ENCODE data around the gene TIMM44. TPM values are rescaled to one million over a fixed set of nuclear protein-coding genes. Genes with fewer than 3 reads are reported as not detected.

The TIMM44 gene
- total and polyA plus RNA-seq, 7 donors: 33.0 to 80.1 (median 72.4) TPM

DNA sequence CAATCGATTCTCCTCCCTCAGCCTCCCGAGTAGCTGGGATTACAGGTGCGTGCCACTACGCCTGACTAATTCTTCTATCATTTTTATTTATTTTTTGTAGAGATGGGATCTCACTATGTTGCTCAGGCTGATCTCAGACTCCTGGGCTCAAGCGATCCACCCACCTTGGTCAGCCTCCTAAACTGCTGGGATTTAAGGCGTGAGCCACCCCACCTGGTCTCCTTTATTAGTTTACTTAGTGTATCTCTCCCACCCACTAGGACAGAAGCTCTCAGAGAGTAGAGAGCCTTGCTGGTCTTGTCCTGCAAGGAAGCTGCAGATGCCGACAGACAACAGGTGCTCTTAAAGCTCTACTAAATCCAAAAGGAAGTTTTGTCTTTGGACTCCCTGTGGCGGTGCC lies 57.6 kb downstream of the TIMM44 start:
- intact Hi-C loops (cut with DNase I): no loop called here
- H3K27me3 ChIP-seq: peaks cover 13 to 31% (median 15%) of the 10 kb centered on the region in 3 donors
- TF ChIP-seq POLR2A (IDR thresholded peaks at IDR 0.05) (no peak), POLR2AphosphoS5 (IDR thresholded peaks at IDR 0.05) (no peak), EP300 (IDR thresholded peaks at IDR 0.05) (no peak)
- TF ChIP-seq, protein P1, sequence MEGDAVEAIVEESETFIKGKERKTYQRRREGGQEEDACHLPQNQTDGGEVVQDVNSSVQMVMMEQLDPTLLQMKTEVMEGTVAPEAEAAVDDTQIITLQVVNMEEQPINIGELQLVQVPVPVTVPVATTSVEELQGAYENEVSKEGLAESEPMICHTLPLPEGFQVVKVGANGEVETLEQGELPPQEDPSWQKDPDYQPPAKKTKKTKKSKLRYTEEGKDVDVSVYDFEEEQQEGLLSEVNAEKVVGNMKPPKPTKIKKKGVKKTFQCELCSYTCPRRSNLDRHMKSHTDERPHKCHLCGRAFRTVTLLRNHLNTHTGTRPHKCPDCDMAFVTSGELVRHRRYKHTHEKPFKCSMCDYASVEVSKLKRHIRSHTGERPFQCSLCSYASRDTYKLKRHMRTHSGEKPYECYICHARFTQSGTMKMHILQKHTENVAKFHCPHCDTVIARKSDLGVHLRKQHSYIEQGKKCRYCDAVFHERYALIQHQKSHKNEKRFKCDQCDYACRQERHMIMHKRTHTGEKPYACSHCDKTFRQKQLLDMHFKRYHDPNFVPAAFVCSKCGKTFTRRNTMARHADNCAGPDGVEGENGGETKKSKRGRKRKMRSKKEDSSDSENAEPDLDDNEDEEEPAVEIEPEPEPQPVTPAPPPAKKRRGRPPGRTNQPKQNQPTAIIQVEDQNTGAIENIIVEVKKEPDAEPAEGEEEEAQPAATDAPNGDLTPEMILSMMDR (IDR thresholded peaks at IDR 0.05): no peak
- no peaks in the 10 kb centered on the region for H3K36me3 ChIP-seq
- peaks cover 0 to 8% (median 6%) of the 10 kb centered on the region in 4 donors for H3K4me1 ChIP-seq
- no peak for DNase-seq
- no peak overlapping the region for H3K27ac ChIP-seq
- no peak overlapping the region for H3K4me3 ChIP-seq
- H3K9me3 ChIP-seq: no peaks in the 10 kb centered on the region
- WGBS, 2 donors: 48 to 79% methylated on average over 8 of the region's 8 CpGs

DNA sequence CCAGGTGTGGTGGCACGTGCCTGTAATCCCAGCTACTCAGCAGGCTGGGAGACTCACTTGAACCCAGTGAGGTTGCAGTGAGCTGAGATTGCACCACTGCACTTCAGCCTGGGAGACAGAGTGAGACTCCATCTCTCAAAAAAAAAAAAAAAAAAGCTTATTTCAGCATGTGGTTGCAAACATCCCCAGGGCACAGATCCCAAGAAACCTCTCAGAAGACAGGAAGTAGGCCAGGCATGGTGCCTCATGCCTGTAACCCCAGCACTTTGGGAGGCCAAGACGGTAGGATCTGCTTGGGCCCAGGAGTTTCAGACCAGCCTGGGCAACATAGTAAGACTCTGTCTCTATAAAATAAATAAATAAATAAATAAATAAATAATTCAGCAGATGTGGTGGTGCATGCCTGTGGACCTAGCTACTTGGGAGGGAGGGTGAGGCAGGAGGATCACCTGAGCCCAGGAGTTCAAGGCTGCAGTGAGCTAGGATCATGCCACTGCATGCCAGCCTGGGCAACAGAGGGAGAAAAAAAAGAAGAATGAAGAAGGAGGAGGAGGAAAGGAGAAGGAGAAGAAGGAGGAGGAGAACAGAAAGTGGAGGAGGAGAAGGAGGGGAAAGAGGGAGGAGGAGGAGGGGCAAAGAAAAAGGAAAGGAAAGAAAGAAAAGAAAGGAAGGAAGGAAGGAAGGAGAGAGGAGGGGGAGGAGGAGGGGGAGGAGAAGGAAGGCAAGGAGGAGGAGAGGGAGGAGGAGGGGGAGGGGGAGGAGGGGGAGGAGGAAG lies 59.5 kb downstream of the TIMM44 start:
- TF ChIP-seq, protein P1 (IDR thresholded peaks at IDR 0.05): no peak
- TF ChIP-seq POLR2AphosphoS5 (IDR thresholded peaks at IDR 0.05) (no peak), EP300 (IDR thresholded peaks at IDR 0.05) (no peak), POLR2A (IDR thresholded peaks at IDR 0.05) (no peak)
- no peaks in the 10 kb centered on the region for H3K36me3 ChIP-seq
- peaks cover 0 to 8% (median 6%) of the 10 kb centered on the region in 4 donors for H3K4me1 ChIP-seq
- H3K27ac ChIP-seq: no peak overlapping the region
- 81 to 85% methylated on average over 2 of the region's 2 CpGs for WGBS, 2 donors
- H3K4me3 ChIP-seq: no peak overlapping the region
- no peaks in the 10 kb centered on the region for H3K9me3 ChIP-seq
- intact Hi-C loops (cut with DNase I): no loop called here
- no peak for DNase-seq
- peaks cover 13 to 18% (median 15%) of the 10 kb centered on the region in 3 donors for H3K27me3 ChIP-seq

DNA sequence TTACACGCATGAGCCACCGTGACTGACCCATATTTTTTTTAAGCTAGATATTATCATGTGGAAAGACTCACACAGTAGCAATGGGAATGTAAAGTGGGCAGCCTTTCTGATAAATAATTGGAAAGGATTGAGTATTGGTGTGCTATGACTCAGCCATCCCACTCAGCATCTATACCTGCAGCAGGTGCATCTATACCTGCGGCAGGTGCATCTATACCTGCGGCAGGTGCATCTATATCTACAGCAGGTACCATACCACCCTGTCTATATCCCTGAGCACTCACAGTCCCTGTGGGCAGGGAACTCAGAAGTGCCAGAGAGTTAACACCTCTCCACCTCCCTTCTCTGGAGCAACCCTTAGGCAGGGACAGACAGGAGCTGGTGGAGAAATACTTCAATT lies 60.4 kb downstream of the TIMM44 start:
- H3K27ac ChIP-seq: no peak overlapping the region
- WGBS, 2 donors: 81 to 91% methylated on average over 4 of the region's 4 CpGs
- no peak for DNase-seq

DNA sequence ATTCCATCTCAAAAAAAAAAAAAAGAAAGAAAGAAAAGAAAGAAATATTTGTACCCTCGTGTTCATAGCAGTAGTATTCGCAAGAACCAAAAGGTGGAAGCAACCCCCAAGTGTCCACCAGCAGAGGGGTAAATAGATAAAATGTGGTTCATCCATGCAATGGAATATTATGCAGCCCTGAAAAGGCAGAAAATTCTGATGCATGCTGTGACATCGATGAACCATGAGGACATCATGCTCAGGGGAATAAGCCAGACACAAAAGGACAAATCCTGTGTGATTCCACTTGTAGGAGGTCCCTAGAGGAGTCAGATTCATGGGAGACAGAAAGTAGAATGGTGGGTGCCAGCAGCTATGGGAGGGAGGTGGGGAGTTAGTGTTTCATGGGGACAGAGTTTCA lies 61.6 kb downstream of the TIMM44 start:
- intact Hi-C loops (cut with DNase I): no loop called here
- Histone ChIP-seq H3K27ac (no peak overlapping the region), H3K36me3 (no peaks in the 10 kb centered on the region), H3K4me1 (no peaks in the 10 kb centered on the region), H3K4me3 (no peak overlapping the region), H3K27me3 (no peaks in the 10 kb centered on the region), H3K9me3 (no peaks in the 10 kb centered on the region)
- no peak for TF ChIP-seq POLR2A (IDR thresholded peaks at IDR 0.05)
- no peak for TF ChIP-seq EP300 (IDR thresholded peaks at IDR 0.05)
- no peak for DNase-seq
- 93 to 97% methylated on average over 3 of the region's 3 CpGs for WGBS, 2 donors

More for the DNA sequence above, 60.4 kb downstream of the TIMM44 start:
- no peaks in the 10 kb centered on the region for H3K9me3 ChIP-seq
- intact Hi-C loops (cut with DNase I): no loop called here
- peaks cover 6 to 10% (median 8%) of the 10 kb centered on the region in 3 donors for H3K27me3 ChIP-seq
- no peak overlapping the region for H3K4me3 ChIP-seq
- peaks cover 0 to under 1% (median under 1%) of the 10 kb centered on the region in 4 donors for H3K4me1 ChIP-seq
- TF ChIP-seq POLR2A (IDR thresholded peaks at IDR 0.05) (no peak), POLR2AphosphoS5 (IDR thresholded peaks at IDR 0.05) (no peak), EP300 (IDR thresholded peaks at IDR 0.05) (no peak)
- TF ChIP-seq, protein P1 (IDR thresholded peaks at IDR 0.05): no peak
- no peaks in the 10 kb centered on the region for H3K36me3 ChIP-seq

DNA sequence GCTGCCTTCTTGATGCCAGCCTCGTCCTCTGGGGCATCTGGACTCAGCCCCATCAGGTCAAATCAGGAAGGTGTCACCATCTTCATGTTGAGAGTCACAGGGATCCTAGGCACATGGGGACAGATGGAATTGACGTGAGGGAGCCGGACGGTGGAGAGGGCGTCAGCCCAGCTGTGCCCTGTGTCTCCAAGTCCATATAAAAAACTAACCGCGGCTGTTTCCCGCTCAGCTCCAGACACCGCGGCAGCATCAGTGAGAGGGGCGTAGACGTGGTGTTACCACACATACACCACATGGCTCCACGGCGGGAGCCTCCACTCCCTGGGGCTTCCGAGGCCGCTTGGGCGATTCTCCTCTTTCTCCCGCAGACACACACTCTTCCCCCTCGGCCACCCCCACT lies 63.6 kb downstream of the TIMM44 start:
- Histone ChIP-seq H3K4me1 (no peaks in the 10 kb centered on the region), H3K27ac (no peak overlapping the region), H3K4me3 (no peak overlapping the region), H3K27me3 (peaks cover 0 to 15% (median 13%) of the 10 kb centered on the region in 3 donors), H3K36me3 (no peaks in the 10 kb centered on the region), H3K9me3 (no peaks in the 10 kb centered on the region)
- intact Hi-C loops (cut with DNase I): no loop called here
- WGBS, 2 donors: 82 to 89% methylated on average over 19 of the region's 19 CpGs
- TF ChIP-seq, protein P1 (IDR thresholded peaks at IDR 0.05): no peak
- TF ChIP-seq POLR2AphosphoS5 (IDR thresholded peaks at IDR 0.05) (no peak), POLR2A (IDR thresholded peaks at IDR 0.05) (no peak), EP300 (IDR thresholded peaks at IDR 0.05) (no peak)
- DNase-seq: no peak

Measured in sigmoid colon (tissue), 7 donors.